ENCODE results near the gene CANT1. TPM values are rescaled to one million over a fixed set of nuclear protein-coding genes. Genes with fewer than 3 reads are reported as not detected.

Gene CANT1
- total RNA-seq, 1 experiment from 2014 or later: 97.1 TPM

GRCh38 chr17:79005063-79005861 lies 4.3 kb downstream of the CANT1 start:
- no TSS peak for BruUV-seq (replicated peaks)
- Histone ChIP-seq H3K9ac (ENCODE audit: low read length) (no peak overlapping the region), H3K9me2 (ENCODE audit: insufficient read depth) (no peaks in the 10 kb centered on the region), H4K20me1 (ENCODE audit: insufficient read depth) (no peaks in the 10 kb centered on the region), H2AFZ (ENCODE audit: low read depth, low read length, poor library complexity, severe bottlenecking) (no peak overlapping the region), H3K36me3 (ENCODE audit: control insufficient read depth in 1 of 2, insufficient read depth in 2 of 2, low read length in 2 of 2) (peaks cover 4 to 14% of the 10 kb centered on the region in 2 experiments; a peak in 2 of 4 replicates), H3K4me2 (ENCODE audit: low read length) (peak overlapping the region; percentile 10; the same call in 1 of the 2 replicates), H3K27ac (ENCODE audit: low read depth, low read length) (no peak overlapping the region; the same call in 1 of the 2 replicates), H3K9me3 (ENCODE audit: control insufficient read depth in 1 of 2, insufficient read depth in 1 of 2, low read depth in 1 of 2, low read length in 2 of 2) (no peaks in the 10 kb centered on the region), H3K79me2 (ENCODE audit: insufficient read depth, low read length) (peaks cover 87% of the 10 kb centered on the region), H3K27me3 (ENCODE audit: insufficient read depth, low read length) (no peaks in the 10 kb centered on the region), H3K4me1 (ENCODE audit: control insufficient read depth in 1 of 2, insufficient read depth in 2 of 2, low read length in 2 of 2) (peaks cover 17 to 40% of the 10 kb centered on the region in 2 experiments), H3K4me3 (replicated peaks in 1 of 2; ENCODE audit: low read depth in 1 of 2, low read length in 2 of 2) (no peak overlapping the region)
- DNase-seq (ENCODE audit: low read depth, low spot score) (no peak), ATAC-seq (peak; percentile 7; the same call in 1 of the 2 replicates)
- no peak for TF ChIP-seq CEBPB (IDR thresholded peaks at IDR 0.05; ENCODE audit: low read depth)
- TF ChIP-seq EZH2phosphoT487 (IDR thresholded peaks at IDR 0.05; ENCODE audit: borderline replicate concordance): no peak
- TF ChIP-seq CBX3 (IDR thresholded peaks at IDR 0.05; ENCODE audit: low read depth): no peak
- no peak for TF ChIP-seq SIN3A (IDR thresholded peaks at IDR 0.05; ENCODE audit: low read depth)
- no peak for TF ChIP-seq ZBTB33 (IDR thresholded peaks at IDR 0.05; ENCODE audit: extremely low read depth, insufficient replicate concordance, low read length)
- no peak for TF ChIP-seq JUND (IDR thresholded peaks at IDR 0.05)
- no peak for TF ChIP-seq EZH2 (IDR thresholded peaks at IDR 0.05)
- TF ChIP-seq EGR1 (IDR thresholded peaks at IDR 0.05; ENCODE audit: low read depth): no peak
- TF ChIP-seq POLR2AphosphoS5 (IDR thresholded peaks at IDR 0.05; ENCODE audit: low read depth, low read length): no peak
- TF ChIP-seq CTCF (IDR thresholded peaks at IDR 0.05 in 2 of 3, conservative IDR thresholded peaks at IDR 0.05 in 1 of 3; ENCODE audit: borderline replicate concordance in 1 of 3, insufficient read depth in 1 of 3, low read depth in 2 of 3, low read length in 2 of 3): no peak
- no peak for TF ChIP-seq FOSL1 (IDR thresholded peaks at IDR 0.05; ENCODE audit: low read depth)
- no peak for TF ChIP-seq YY1 (IDR thresholded peaks at IDR 0.05; ENCODE audit: extremely low read depth, insufficient replicate concordance, low read depth, low read length)
- TF ChIP-seq ZNF274 (IDR thresholded peaks at IDR 0.05; ENCODE audit: low read depth, low read length): no peak
- no peak for TF ChIP-seq ZFX (IDR thresholded peaks at IDR 0.05)
- TF ChIP-seq REST (IDR thresholded peaks at IDR 0.05; ENCODE audit: low read depth): no peak
- TF ChIP-seq POLR2A (IDR thresholded peaks at IDR 0.05; ENCODE audit: borderline replicate concordance, extremely low read depth, insufficient read depth, insufficient read length): no peak
- TF ChIP-seq TCF7L2 (IDR thresholded peaks at IDR 0.05; ENCODE audit: borderline replicate concordance, extremely low read depth, insufficient read depth, insufficient read length): no peak
- TF ChIP-seq SRF (IDR thresholded peaks at IDR 0.05; ENCODE audit: low read depth): no peak
- no peak for TF ChIP-seq MAX (IDR thresholded peaks at IDR 0.05)
- no peak for TF ChIP-seq ATF3 (IDR thresholded peaks at IDR 0.05)
- RAD21 ChIA-PET (ENCODE audit: low non-redundant PET in 1 of 2, low total read pairs in 2 of 2, uncharacterized antibody in 2 of 2, unreplicated experiment in 2 of 2): no interaction called here
- CTCF ChIA-PET: no interaction called here
- POLR2A ChIA-PET: no interaction called here
- intact Hi-C loops (cut with micrococcal nuclease): no loop called here

Data from HCT116 (cell line).